Right ventricle myocardium superior (tissue), 1 donor: ENCODE measurements around the gene ITGA7. TPM values are rescaled to one million over a fixed set of nuclear protein-coding genes. Genes with fewer than 3 reads are reported as not detected.

Source experiments
- ATAC-seq: fragments of 200-7000 bp; cut with Tn5 transposase; one replicate; pipeline ENCODE4 v1.9.1; 2020; ENCODE audit warnings: mild to moderate bottlenecking; ENCODE audit not compliant: poor library complexity
- DNase-seq: peaks from one replicate; pipeline ENCODE4 v3.0.0-alpha.2; 2020
- intact Hi-C: fragments of 100-400 bp; cut with DNase I; formaldehyde crosslinking; loops from one replicate; pipeline ENCODE4 v1.11.2; 2022
- long read RNA-seq: library from polyadenylated mRNA; unstranded; transcript quantifications from one replicate; pipeline ENCODE4 v2.0.0, GENCODE V29; 2021
- total RNA-seq: library from RNA; stranded (reverse); fragmentation: NEBNext Ultra II Directional; extraction: Animal tissue kit (Norgen Biotek cat#: 25700); gene quantifications from one replicate; pipeline ENCODE4 v1.2.1, GENCODE V29; 2021
- donor health status: DM: no; HTN: yes; CAD: no; lungs with severe emphysema.

ITGA7 gene, protein sequence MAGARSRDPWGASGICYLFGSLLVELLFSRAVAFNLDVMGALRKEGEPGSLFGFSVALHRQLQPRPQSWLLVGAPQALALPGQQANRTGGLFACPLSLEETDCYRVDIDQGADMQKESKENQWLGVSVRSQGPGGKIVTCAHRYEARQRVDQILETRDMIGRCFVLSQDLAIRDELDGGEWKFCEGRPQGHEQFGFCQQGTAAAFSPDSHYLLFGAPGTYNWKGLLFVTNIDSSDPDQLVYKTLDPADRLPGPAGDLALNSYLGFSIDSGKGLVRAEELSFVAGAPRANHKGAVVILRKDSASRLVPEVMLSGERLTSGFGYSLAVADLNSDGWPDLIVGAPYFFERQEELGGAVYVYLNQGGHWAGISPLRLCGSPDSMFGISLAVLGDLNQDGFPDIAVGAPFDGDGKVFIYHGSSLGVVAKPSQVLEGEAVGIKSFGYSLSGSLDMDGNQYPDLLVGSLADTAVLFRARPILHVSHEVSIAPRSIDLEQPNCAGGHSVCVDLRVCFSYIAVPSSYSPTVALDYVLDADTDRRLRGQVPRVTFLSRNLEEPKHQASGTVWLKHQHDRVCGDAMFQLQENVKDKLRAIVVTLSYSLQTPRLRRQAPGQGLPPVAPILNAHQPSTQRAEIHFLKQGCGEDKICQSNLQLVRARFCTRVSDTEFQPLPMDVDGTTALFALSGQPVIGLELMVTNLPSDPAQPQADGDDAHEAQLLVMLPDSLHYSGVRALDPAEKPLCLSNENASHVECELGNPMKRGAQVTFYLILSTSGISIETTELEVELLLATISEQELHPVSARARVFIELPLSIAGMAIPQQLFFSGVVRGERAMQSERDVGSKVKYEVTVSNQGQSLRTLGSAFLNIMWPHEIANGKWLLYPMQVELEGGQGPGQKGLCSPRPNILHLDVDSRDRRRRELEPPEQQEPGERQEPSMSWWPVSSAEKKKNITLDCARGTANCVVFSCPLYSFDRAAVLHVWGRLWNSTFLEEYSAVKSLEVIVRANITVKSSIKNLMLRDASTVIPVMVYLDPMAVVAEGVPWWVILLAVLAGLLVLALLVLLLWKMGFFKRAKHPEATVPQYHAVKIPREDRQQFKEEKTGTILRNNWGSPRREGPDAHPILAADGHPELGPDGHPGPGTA
- total RNA-seq, result 437 TPM
- long read RNA-seq, full-length matches to known transcripts, result 69 of 801 reads
- long read RNA-seq, partial matches to known transcripts, result 612 of 801 reads
- long read RNA-seq, other reads (novel, unspliced or antisense), result 120 of 801 reads

DNA sequence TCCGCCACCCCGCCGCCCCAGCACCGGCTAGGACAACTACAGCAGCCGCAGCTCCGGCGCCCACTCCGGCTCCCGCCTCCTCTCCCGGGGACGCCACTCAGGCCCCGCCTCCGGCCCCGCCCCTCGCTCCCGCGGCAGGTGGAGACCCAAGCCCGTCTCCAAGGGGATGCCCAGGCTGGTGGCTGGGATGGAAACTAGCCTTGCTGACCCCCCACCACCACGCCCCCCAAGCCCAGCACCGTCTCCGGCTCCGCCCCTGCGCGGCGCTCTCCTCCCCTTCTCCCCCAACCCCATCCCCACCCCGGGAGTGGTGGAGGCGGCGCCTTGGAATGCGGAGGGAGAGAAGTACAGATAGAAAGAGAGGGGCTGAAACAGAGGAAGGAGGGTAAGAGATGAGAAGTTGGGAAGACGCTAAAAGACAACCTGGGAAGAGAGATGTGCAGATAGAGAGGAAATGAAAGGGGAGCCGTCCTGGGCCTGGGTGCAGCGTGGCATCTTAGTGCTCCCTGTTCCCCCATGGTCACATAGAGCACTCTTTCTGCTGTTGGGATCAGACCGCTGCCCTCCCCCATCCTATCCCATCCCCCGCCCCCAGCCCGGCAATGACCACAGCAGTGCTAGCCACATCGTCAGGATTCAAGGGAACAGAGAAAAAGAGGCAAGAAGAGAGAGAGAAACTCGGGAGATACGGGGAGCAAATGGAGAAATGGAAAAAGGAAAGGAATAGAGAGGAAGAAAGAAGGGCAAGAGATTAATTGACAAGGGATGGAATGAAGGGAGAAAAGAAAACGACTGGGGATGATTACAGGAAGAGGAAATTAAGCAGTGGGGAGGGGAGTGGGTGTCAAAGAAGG lies at the start of gene ITGA7:
ITGA7 (minus strand) TSS at position 64 of the 854 bp plus-strand sequence. CDS start 222 bp downstream, outside the sequence.
- intact Hi-C loops, result no loop called here
- peak; percentile 90 for DNase-seq
- ATAC-seq, result peak; percentile 59

DNA sequence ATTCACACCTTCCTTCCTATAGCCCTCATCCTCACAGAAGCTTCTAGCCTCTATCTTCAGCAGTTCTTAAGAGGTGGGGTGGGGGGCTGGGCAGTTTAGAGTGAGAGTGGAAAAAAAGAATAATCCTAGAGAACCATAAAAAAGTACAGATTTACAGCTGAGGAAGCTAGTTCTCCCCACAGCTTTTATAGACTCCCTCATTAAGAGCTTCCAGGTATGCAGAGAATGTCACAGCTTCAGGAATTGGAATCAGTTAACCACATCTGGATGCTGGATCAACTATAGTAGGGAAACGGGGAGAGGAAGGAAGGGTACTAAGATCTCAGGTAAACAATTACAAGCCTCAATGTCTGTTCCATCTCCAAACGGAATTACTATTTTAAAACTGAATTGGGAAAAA lies 47.5 kb upstream of the ITGA7 start:
- intact Hi-C loops, result no loop called here
- DNase-seq (no peak), ATAC-seq (no peak)

DNA sequence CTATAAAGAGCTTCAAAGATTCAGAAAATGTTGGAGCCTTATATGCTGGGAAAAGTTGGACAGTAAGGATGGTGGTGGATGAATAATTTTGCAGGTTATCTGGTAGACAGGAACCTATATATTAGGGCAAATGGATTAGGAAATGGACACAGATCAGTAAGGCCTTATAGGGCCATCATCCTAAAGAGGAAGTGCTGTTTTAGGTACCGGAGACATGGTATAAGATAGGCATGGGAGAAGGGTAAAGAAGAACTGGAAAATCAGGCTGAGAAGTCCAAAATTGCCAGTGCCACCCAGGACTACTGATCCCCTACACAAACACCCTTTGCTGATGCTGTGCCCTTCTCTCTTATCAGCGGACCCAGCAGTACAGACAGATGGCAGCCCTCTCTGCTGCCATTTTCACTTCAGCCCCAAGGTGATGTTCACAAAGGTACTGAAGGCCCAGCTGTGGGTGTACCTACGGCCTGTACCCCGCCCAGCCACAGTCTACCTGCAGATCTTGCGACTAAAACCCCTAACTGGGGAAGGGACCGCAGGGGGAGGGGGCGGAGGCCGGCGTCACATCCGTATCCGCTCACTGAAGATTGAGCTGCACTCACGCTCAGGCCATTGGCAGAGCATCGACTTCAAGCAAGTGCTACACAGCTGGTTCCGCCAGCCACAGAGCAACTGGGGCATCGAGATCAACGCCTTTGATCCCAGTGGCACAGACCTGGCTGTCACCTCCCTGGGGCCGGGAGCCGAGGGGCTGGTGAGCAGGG lies 40.7 kb upstream of the ITGA7 start:
- intact Hi-C loops, result loop anchor here (10.0 kb wide), 1 partner anchor 46 kb away; no protein-coding TSS in a partner anchor
- no peak for DNase-seq
- ATAC-seq, result no peak

DNA sequence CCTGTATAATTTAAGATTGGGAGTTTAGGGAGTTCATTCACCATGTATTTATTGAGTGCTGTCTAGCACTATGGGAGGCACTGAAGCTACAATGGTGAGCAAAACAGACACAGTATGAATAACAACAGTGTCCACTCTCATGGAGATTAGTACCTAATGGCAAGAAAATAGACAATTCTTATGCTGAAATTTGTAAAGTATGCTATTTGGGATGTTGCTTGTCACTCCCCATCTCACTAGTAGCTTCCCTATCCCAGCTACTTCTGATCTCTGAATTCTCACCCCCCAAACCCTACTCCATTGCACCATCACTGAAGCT lies 39.2 kb upstream of the ITGA7 start:
- DNase-seq (no peak), ATAC-seq (no peak)
- intact Hi-C loops, result loop anchor here (10.0 kb wide), 1 partner anchor 48 kb away; no protein-coding TSS in a partner anchor

DNA sequence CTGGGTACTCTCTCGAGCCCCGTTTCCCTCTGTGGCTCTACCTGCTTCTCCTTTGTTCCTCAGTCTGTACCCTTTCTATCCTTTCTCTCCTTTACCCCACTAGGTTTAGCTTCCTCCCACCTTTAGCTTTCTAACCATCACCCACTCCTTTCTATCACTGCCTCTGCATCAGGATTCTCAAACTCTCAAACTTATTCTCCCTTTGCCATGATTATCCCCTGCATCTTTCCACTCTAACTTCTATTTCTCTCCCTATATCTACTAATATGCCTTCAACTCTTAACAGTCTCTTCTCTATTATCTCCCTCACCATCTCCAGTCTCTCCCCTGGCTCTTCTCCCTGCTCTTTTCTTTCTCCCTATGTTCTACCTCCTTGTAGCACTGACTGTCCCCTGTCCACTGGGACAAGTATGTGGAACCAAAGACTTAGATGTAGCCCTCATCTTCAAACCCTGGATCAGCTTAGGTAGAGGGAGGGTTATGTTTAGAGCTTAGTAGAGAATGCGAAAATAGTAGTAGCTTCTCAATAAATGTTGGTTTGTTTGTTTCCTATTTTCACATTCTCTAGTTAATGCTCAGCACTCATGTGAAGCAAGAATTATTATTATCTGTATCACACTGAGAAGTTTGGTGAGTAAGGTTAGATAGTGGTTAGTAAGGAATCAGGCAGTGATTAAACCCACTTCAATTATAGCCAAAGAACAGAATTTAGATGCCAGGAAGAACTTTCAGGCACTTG lies 38.6 kb upstream of the ITGA7 start:
- ATAC-seq (no peak), DNase-seq (no peak)
- intact Hi-C loops, result loop anchor here (10.0 kb wide), 1 partner anchor 48 kb away; no protein-coding TSS in a partner anchor

DNA sequence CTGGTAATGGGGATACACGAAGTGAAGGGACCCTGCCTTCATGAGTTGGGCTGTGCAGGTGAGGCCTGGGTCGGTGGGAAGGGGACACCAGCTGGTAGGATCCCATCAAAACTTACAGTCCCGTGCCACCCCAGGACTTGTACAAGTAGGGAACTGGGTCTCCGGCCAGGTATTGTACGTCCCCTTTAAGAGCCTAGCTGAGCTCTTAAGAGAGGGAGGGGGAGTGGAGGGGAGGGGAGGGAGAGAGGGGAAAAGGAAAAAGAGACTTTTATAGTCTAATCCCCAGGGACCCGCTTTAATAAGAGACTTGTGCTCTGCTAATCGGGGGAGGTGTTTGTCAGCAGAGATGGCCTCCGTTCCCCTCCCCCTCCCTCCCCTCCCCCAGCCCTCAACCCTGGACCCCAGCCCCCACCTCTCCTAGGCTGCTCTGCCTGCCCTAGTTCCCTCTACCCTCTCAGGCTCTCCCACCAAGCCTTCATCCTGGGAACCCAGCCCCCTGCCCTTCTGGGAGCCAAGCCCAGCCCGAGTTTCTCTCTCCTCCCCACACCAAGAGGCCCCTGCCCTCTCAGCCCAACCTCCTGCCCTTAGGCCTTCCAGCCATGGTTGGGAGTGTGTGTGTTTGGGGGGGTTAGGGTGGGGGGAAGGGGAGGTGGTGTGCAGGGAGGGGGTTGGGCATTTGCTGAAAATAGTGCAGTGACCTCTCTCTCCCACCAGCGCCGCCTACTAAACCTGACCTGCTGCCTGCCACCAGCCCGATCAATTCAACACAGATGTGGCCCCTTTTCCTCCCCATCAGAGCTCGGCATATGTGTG lies 37.9 kb upstream of the ITGA7 start:
- ATAC-seq (peak; percentile 33), DNase-seq (no peak)
- intact Hi-C loops, result loop anchor here (10.0 kb wide), 1 partner anchor 49 kb away; no protein-coding TSS in a partner anchor

DNA sequence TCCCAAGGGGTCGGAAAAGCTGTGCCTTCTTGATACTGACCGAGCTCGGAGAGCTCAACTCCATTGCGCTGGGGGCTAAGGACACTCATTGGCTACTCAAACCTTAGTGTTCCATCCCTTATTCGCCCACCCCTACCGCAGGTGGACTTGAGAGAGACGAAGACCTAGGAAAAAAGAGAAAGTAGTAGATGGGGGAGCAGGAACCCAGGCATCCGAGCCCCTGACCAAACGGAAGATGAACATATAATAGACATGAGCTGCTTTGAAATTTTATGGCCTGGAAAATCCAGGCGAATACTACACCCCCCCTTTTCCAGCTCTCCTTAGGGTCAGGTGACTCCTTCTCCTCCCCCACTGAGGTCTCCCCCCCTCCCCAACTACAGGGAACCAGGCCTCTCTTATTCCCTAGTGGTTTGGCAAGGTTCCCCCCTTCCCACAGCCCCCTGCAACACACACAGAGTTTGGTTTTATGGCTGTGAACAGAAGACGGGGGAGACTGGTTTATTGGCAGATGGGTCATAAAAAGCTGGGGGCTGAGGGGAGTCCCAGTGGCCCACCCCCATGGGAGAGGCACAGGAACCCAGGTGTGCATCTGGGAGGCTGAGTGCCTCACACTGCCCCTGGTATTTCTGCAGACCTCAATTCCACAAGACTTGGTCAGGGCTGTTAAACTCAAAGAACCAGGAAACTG lies 36.8 kb upstream of the ITGA7 start:
- DNase-seq (no peak), ATAC-seq (no peak)
- intact Hi-C loops, result loop anchor here (5.0 to 10.0 kb wide), 2 partner anchors 50 to 193 kb away; no protein-coding TSS in a partner anchor

DNA sequence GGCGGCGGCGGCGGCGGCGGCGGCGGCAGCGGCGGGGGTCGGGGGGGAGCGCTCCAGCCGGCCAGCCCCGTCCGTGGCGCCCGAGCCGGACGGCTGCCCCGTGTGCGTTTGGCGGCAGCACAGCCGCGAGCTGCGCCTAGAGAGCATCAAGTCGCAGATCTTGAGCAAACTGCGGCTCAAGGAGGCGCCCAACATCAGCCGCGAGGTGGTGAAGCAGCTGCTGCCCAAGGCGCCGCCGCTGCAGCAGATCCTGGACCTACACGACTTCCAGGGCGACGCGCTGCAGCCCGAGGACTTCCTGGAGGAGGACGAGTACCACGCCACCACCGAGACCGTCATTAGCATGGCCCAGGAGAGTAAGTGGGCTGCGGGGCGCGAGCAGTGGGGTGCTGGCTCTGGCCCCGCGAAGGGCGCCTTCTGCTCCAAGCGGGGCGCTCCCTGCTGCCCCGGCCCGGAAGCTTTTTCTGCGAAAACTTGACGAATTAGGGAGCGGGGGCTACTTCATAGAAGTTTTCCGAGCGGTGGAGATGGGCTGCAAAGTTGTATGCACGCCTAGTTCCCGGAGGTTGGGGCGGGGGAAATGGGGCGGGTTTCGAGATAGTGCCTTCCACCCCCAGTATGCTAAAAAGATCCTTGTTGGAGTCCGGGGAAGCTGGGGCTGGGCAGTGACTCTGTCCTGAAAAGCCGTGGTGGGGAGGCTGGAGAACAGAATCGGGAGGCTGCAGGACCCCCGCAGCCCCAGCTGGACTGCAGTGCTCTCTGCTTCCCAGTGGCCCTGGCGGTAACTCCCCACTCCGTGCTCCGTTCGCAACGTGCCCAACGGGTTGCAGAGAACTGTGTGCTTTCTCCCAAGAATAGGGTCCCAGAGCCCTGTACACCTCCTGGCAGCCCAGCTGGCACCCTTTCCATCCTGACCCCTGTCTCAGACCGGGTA lies 36.0 kb upstream of the ITGA7 start:
- peak; percentile 32 for ATAC-seq
- intact Hi-C loops, result loop anchor here (5.0 to 10.0 kb wide), 2 partner anchors 51 to 194 kb away; no protein-coding TSS in a partner anchor
- peak; percentile 77 for DNase-seq

DNA sequence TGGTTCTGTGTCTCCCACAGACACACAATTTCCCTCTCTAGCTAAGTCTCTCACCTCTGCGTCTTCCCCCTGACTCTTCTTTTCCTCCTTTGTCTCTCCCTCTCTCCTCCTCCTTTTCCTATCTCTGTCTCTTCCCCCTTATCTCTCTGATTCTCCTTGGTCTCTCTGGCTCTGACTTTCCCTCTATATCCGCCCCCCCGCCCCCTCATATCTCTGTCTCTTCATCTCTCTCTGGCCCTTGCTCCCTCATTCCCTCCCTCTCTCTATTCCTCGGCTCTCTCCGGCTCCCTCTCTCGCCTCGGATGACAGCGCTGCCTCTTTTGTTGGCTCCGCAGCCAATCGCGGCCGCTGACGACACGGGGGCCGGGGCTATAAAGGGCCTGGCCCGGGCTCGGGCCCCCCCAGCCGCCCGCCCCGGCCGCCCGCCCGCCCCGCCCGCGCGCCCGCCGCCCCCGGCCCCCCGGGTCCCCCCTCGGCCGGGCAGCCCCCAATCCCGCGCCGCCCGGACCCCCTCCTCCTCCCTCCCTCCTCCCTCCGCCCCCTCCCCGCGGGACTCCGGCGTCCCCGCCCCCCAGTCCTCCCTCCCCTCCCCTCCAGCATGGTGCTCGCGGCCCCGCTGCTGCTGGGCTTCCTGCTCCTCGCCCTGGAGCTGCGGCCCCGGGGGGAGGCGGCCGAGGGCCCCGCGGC lies 35.2 kb upstream of the ITGA7 start, which contains the start of gene GDF11:
GDF11 (plus strand) TSS at position 404 of the 687 bp plus-strand sequence; CDS start at position 599, 195 bp downstream.
- intact Hi-C loops, result loop anchor here (5.0 to 10.0 kb wide), 2 partner anchors 52 to 194 kb away; no protein-coding TSS in a partner anchor
- DNase-seq (peak; percentile 88), ATAC-seq (peak; percentile 68)

DNA sequence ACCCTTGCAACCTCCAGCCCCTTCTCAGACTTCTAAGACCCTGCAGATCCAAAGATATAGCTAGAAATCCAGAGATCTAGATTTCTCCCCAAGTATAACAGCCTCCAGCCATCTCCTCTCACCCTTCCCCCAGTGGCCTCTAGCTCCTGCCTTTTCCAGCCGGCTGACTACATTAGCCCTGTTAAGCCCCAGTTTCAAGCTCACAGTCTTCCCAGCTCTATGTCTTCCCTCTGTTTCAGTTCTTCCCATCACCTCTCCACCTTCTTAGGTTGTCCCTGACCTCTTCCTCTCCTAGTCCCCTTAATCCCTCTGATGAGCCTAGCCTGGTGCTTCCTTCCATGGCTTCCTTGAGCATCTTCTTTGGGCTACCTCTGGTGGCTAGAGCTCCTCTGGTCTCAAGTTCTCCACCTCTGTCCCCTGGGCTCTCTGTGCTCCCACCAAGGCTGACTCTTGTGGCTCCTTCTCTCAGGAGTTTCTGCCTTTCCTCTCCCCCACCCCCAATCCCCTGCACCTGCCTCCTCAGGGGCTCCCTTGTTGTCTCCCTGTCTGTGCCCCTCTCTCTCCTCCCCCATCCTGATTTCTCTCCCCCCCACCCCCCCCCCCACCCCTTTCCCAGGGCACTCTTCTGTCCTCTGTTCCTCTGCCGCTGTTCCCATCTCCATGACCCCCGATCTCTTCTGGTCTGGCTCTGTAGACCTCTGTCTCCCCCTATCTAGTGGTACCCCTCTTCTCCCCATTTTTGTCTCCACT lies 34.4 kb upstream of the ITGA7 start:
- DNase-seq (no peak), ATAC-seq (no peak)
- intact Hi-C loops, result loop anchor here (5.0 to 10.0 kb wide), 2 partner anchors 53 to 195 kb away; no protein-coding TSS in a partner anchor

DNA sequence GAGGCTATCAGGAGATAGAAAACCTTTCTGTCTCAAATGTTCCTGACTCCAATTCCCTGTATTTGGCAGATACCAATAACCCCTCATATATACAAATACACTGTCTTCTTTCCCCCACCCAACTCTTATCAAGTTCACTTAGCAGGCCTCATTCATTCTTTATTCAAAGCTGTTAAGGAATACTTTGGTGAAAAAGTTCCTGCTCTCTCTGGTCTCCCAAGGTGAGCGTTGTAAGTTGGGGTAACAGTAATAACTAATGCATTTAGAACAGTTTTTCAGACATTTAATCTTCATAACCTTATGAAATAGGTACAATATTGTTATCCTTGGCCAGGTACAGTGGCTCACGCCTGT lies 31.3 kb upstream of the ITGA7 start:
- no peak for ATAC-seq
- intact Hi-C loops, result no loop called here

DNA sequence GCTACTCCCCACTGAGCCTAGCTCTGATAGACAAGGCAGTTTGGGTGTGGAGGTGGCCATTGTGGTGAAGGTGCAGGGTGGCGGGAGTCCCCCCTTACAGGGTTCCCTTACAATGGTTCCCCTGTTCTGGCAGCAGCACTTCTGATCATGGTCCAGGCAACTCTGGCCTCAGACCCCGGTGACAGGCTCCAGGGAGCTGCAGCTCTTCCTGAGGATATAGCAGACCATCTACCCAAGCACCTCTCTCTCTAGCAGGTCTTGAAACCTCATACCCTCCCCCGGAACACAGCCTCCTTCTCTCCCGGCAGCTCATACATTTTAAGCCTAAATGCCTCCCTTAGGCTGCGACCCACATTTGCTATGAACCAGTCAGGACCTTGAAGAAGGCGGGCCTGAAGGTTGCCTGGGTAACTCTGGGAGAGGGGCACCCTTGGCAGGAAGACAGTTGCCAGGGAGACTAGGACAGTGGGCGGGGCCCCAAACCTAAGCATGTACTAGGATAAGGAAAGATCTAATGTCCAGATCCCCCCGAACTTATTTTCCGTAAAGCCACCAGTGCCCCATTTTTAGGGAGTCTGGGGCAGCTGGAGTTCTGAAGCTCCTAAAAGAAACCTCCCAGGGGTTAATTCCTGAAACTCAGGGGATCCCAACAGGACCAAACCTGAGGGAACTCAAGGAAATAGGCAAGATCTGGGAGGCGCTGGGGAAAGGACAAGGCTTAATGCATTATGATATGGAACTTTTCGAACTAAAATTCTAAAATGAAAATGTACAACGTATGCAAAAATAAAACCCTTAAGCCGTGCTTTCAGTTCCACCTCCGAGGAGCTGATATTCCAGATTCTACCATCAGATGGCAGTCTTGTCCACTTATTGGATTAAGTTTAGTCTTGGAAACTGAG lies 30.7 kb upstream of the ITGA7 start:
- peak; percentile 89 for DNase-seq
- intact Hi-C loops, result no loop called here
- ATAC-seq, result peak; percentile 68

More for the DNA sequence above, 31.3 kb upstream of the ITGA7 start:
- DNase-seq, result no peak
